HG02642 (cell line): ENCODE data around the gene MVK.

ENCODE experiments used
- ATAC-seq: cut with Tn5 transposase; IDR thresholded peaks from one replicate; pipeline ENCODE4 v1.9.1; 2021; ENCODE audit warnings: mild to moderate bottlenecking; ENCODE audit not compliant: unreplicated experiment, poor library complexity

Gene MVK

GRCh38 chr12:109544955-109545531, 28.6 kb upstream of the MVK start:
- ATAC-seq = no peak

GRCh38 chr12:109545826-109546225, 27.8 kb upstream of the MVK start:
- no peak for ATAC-seq

GRCh38 chr12:109547286-109547685, 26.3 kb upstream of the MVK start:
- no peak for ATAC-seq

GRCh38 chr12:109548258-109548657, 25.3 kb upstream of the MVK start:
- ATAC-seq = no peak

- ATAC-seq = no peak
Measured at GRCh38 chr12:109549613-109550270, 23.9 kb upstream of the MVK start.

DNA sequence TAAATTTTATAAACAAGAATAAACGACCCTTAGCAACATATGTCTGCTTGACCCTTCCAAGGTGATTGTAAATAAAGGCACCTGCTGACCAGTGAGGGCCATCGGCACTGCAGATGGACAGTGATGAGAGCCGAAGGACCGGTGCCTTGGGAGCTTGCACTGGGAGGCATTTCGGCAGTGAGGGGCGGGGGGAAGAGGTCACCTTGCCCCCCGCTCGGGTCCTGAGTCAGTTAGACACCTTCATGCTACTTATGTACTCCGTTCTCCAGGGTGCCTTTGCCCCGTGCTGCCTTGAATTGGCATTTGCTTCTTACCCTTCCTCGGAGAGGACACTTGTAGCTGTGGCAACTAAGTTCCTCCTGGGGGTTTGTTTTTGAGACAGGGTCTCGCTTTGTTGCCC, 23.3 kb upstream of the MVK start:
- ATAC-seq = no peak

- ATAC-seq = no peak
Measured at GRCh38 chr12:109551108-109551507, 22.5 kb upstream of the MVK start.

DNA sequence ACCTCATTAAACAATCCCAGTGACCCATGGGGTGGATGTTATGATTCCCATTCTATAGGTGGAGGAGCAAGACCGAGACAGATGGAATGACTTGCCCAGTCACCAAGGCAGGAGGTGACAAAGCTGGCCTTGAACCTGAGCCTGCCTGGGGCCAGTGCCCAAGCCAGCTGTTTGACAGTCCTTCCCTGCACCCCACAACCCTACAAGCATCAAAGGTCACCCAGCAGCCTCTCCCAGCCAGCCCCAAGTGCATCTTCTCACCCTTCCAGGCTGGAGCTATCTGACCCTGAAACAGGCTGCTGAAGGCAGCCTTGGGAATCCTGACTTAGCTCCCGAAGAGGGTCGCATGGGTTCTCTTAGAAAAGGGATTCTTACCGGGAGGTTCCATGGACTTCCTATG, 20.6 kb upstream of the MVK start:
- no peak for ATAC-seq

GRCh38 chr12:109553483-109553882, 20.1 kb upstream of the MVK start:
- ATAC-seq = no peak

GRCh38 chr12:109553906-109554500, 19.6 kb upstream of the MVK start:
- ATAC-seq = no peak

DNA sequence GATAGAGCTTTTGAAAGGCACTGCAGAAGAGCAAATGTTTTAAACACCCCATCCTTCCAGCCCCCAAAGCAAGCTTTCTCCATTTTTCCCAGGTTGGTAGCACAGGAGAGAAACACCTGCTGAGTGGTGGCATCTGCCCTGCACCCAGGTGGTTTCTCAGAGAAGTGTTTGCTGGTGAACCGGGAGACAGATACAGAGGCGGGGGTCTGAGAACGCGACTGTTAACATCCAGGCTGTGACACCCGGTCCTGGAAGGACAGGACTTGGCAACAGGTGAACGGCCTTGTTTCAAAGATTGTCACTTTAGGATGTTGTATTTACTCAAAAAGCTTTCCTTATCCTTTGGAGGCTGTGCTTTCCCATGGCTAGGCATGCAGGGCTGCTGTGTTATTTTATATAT, 18.8 kb upstream of the MVK start:
- no peak for ATAC-seq

DNA sequence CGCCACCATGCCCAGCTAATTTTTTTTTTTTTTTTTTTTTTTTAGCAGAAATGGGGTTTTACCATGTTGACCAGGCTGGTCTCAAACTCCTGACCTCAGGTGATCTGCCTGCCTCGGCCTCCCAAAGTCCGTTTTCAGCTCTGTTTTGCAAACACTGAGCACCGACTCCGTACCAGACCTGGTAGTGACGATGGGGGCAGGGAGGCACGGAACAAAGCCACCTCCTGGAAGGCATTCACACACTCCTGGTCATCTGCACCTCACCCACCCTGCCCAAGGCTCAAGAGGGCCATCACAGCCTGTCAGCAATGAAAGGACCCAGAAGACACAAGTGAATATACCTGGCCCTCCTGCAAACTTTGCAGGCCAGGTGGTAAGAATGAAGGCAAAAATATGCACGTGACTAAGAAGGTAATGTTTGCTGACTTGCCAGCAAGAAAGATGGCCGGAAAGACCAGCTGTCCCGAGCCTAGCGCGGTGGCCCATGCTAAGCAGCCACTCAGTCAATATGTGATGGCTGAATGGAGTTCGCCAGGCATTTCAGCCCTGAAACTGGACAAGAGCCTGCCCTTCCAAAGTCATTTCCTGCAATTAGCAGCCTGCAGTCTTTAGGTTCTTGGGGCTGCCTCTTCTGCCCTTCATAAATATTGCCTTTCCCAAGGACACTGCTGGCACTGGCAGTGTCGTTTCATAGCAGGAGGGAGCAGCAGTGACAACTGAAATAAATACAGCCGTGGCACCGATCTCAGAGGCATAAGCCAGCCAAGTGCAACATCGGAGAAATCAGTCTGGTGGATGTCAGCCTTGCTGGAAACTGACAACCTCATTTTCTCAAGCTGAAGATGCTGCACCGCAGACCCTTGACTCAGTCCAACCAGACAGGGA, 17.9 kb upstream of the MVK start:
- no peak for ATAC-seq

GRCh38 chr12:109557200-109557599, 16.4 kb upstream of the MVK start:
- no peak for ATAC-seq

DNA sequence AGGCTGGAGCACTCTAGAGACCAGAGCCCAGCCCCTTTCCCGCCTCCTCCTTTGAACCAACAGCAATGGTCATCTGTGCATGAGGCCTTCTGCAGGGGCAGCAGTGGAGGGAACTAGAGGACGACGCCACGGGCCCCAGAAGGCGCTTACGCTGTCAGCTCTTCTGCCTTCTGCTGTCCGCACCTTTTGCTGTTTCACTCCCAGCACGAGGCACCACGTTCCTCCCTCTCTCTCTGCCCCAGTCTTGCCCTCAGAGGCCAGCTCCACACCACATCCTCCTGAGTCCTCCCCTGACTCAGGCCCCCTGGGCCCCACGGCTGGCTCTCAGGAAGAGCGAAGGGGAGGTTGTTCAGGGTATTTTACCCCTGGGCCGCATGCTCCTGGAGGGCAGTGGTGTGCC, 15.8 kb upstream of the MVK start:
- ATAC-seq = no peak

DNA sequence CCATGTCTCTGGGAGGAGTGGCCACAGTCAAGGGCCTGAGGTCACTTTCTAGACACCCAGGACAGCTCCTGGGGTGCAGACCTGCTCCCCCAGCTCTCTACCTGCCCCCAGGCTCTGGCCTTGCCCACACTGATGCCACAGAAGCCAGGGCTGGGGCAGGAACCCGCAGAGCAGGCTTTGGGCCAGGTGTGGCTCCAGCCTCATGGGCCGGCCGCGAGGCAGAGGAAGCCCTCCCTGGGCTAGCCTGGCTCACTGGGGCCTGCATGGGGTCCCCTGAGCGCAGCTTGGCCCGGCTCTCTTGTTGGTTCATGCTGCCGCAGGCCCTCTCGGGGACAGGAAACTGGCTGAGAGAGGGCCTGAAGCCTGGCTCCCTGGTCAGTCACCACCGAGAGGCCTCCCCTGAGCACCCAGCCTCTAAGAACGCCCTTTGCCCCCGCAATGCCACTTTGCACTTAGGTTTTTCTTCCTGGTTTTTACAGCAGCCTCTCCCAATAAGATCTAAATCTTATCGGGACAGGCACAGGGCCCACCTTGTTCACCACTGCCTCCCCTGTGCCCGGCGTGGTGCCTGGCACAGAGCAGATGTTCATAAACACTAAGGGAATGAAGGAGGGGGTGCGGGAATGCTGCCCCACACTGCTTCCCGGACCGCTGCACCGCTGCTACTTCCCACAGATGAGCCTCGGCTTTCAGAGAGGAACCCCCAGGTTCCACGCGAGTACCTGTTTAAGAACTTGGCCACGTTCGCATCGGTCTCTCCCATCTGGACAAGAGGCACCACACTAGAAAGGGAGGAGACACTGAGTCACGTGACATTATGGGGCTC, 15.0 kb upstream of the MVK start:
- no peak for ATAC-seq

DNA sequence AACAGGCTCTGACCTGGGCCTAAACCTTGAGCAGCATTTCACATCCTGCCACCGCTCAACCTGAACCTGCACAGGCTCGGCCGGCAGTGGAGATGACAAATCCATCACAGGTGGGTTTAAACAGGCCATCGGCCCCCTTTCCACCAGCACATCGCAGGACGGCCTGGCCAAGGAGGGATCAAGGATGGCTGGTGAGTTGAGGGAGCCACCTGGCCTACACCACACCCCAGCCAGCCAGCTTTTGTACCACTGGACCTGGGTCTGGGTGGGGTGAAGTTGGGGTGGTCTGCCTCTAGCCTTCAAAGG, 14.4 kb upstream of the MVK start:
- no peak for ATAC-seq

DNA sequence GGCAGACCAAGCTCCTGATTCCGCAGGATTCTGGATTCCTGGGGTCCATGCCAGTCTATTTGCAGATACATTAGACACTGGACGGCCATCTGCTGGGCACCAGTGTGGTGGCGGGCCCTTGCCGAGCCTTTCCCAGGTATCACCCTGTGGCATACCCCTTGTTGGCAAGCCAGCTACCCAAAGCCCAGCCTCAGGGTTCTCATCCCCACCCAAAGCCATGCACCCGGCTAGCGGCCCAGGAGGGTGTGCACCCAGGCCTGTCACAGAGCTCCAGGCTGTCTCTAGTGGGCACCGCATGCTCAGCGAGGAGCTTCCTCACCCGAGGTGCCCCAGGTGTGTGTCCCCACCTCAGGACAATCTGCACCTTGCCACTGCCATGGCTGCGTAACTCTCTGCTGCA, 14.0 kb upstream of the MVK start:
- no peak for ATAC-seq

- ATAC-seq = no peak
Measured at GRCh38 chr12:109560867-109561710, 12.5 kb upstream of the MVK start.

GRCh38 chr12:109561711-109562030, 11.9 kb upstream of the MVK start:
- ATAC-seq = no peak

DNA sequence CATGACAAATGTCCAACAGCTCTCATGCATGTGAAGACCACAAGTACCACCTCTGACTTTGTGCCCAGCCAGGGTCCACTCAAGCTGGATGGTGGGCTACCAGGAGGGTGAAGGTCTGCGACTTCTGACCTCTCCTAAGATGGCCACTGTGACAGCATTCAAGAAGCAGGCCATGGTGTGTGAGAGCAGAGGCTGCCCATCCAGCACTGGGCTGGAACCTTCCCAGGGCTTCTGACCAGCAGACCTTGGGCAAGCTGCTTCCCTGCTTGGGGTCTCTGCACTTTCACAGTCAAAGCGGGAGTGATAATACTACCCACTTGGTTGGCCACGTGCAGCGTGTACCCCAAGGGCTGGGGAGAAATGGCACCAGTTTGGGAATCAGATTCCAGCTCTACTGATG, 10.7 kb upstream of the MVK start:
- ATAC-seq = no peak
